Measurements from ENCODE around the gene SEL1L3.

Gene SEL1L3

DNA sequence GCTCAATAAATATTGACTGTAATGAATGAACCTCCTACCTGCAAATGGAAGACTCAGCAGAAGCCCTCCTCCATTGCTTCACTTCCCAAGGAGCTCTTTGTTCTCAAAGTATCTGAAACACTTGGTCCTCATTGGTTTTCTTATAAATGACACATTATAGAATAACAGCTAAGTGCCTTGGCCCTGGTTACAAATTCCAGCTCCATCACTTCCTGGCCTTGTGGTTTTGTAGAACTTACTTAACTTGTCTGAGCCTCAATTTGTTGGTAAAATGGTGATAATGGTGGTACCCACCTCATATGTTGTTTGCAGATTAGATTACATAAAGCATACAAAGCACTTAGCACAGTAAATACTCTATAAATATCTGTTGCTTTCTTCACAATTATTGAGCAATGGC, 26.0 kb upstream of the SEL1L3 start:
- Mint-ChIP-seq H3K36me3 (no peaks in the 10 kb centered on the region), H3K4me1 (ENCODE audit: low read depth) (no peaks in the 10 kb centered on the region), H3K4me3 (no peak overlapping the region), H3K27ac (no peak overlapping the region), H3K27me3 (no peaks in the 10 kb centered on the region), H3K9me3 (ENCODE audit: low read depth) (no peaks in the 10 kb centered on the region)

GRCh38 chr4:25884031-25884782, 21.4 kb upstream of the SEL1L3 start:
- no peaks in the 10 kb centered on the region for H3K4me1 Mint-ChIP-seq (ENCODE audit: low read depth)
- no peaks in the 10 kb centered on the region for H3K9me3 Mint-ChIP-seq (ENCODE audit: low read depth)
- no peak overlapping the region for H3K4me3 Mint-ChIP-seq
- H3K27ac Mint-ChIP-seq: peak overlapping the region; percentile 7
- H3K27me3 Mint-ChIP-seq: peaks cover 9% of the 10 kb centered on the region
- peaks cover 4% of the 10 kb centered on the region for H3K36me3 Mint-ChIP-seq

GRCh38 chr4:25883565-25883964, 20.8 kb upstream of the SEL1L3 start:
- no peaks in the 10 kb centered on the region for H3K9me3 Mint-ChIP-seq (ENCODE audit: low read depth)
- no peak overlapping the region for H3K27ac Mint-ChIP-seq
- H3K36me3 Mint-ChIP-seq: peaks cover 4% of the 10 kb centered on the region
- peaks cover 9% of the 10 kb centered on the region for H3K27me3 Mint-ChIP-seq
- H3K4me3 Mint-ChIP-seq: no peak overlapping the region
- no peaks in the 10 kb centered on the region for H3K4me1 Mint-ChIP-seq (ENCODE audit: low read depth)

- no peaks in the 10 kb centered on the region for H3K9me3 Mint-ChIP-seq (ENCODE audit: low read depth)
- H3K4me1 Mint-ChIP-seq (ENCODE audit: low read depth): no peaks in the 10 kb centered on the region
- H3K27ac Mint-ChIP-seq: no peak overlapping the region
- H3K36me3 Mint-ChIP-seq: peaks cover 4% of the 10 kb centered on the region
- no peak overlapping the region for H3K4me3 Mint-ChIP-seq
- H3K27me3 Mint-ChIP-seq: peaks cover 9% of the 10 kb centered on the region
Observed at GRCh38 chr4:25882226-25882625, 19.4 kb upstream of the SEL1L3 start.

DNA sequence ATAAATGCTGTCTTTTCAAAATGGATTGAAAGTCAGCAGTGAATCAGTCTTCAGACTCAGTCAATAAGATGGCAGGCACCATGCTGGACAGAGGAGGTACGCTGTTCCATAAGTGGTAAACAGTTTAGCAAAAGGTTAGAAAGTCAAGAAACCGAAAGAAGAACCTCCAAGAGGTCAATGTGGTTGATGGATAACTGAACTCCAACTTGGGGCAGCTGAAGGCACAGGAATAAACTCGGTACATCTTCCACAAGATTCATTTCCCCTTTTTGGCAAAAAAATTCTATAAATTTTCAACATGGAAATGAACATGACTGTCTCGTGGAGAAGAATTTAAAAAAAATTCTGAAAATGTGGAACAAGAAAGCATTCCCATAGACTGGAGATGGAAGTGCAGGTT, 18.4 kb upstream of the SEL1L3 start:
- Mint-ChIP-seq H3K27ac (no peak overlapping the region), H3K27me3 (peaks cover 9% of the 10 kb centered on the region), H3K36me3 (peaks cover 4% of the 10 kb centered on the region), H3K9me3 (ENCODE audit: low read depth) (no peaks in the 10 kb centered on the region), H3K4me3 (no peak overlapping the region), H3K4me1 (ENCODE audit: low read depth) (no peaks in the 10 kb centered on the region)

DNA sequence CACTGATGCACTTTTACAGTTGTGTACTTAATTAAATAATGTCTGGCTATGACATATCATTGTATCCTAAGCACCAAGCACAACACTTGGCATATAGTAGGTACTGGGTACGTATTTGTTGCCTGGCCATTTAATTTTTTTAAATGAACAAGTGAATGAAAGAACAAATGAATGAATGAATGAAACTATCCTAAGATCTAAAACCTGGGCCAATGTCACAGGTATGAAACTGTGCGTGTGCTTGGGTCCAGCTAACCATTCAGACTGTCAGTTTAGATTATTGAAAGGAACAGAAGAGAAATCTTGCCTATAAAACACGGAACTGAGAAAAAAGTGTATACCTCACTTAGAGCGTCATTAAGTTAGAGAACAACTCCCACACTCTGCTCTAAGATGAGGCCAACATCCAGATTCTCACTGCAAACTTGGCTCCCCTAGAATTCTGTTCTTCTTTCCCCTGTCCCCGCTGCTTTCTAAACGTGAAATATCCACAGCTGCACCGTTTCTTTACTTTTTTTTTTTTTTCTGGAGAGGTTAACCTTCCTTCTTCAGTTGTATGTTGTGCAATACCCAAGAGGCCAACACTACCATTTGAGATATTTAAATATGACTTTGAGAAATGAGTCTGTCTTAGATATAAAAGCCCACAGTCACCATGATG, 17.3 kb upstream of the SEL1L3 start:
- H3K9me3 Mint-ChIP-seq (ENCODE audit: low read depth): no peaks in the 10 kb centered on the region
- H3K4me3 Mint-ChIP-seq: no peak overlapping the region
- peaks cover 4% of the 10 kb centered on the region for H3K36me3 Mint-ChIP-seq
- H3K27me3 Mint-ChIP-seq: peaks cover 9% of the 10 kb centered on the region
- no peaks in the 10 kb centered on the region for H3K4me1 Mint-ChIP-seq (ENCODE audit: low read depth)
- H3K27ac Mint-ChIP-seq: no peak overlapping the region

- H3K4me1 Mint-ChIP-seq (ENCODE audit: low read depth): no peaks in the 10 kb centered on the region
- H3K27ac Mint-ChIP-seq: no peak overlapping the region
- no peaks in the 10 kb centered on the region for H3K9me3 Mint-ChIP-seq (ENCODE audit: low read depth)
- peaks cover 9% of the 10 kb centered on the region for H3K27me3 Mint-ChIP-seq
- peaks cover 4% of the 10 kb centered on the region for H3K36me3 Mint-ChIP-seq
- H3K4me3 Mint-ChIP-seq: no peak overlapping the region
Observed at GRCh38 chr4:25879587-25879986, 16.8 kb upstream of the SEL1L3 start.

DNA sequence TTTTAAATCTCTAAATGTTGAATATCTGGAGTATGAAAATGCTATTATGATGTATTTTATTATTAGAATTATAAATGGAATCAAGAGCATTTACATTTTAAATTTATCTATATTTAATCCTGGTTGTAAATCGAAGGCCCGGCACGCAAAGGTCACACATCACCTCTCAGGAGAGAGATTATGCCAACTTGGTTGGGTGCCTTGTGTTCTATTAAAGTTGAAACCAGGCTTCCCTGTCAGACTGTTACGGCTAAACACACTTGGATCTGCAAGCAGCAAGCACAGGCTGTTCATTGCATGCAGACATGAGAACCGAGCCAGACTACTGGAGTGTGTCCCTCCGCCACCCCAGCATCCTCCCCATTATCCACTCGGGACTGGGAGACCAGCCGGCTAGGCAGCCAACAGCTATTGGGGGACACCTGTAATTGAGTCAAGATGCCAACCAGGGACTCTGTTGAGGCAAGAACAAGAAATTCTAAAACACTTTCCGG, 16.4 kb upstream of the SEL1L3 start:
- Mint-ChIP-seq H3K4me1 (ENCODE audit: low read depth) (no peaks in the 10 kb centered on the region), H3K27ac (no peak overlapping the region)

DNA sequence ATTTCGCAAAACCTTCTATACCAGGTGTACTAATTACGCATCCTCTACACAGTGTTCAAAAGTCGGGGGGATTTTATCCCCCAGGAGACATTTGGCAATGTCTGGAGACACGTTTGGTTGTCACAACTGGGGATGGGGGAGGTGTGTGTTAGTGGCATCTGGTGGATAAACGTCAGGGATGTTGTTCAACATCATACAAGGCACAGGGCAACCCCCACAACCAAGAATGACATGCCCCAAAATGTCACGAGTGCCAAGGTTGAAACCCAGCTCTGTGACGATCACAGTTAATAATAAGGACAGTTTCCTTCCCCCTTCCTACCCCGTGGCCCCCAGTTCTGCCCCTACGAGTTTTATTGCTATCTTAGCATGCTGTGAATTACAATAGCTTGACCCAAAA, 15.9 kb upstream of the SEL1L3 start:
- Mint-ChIP-seq H3K4me1 (ENCODE audit: low read depth) (no peaks in the 10 kb centered on the region), H3K27me3 (peaks cover 9% of the 10 kb centered on the region), H3K36me3 (peaks cover 4% of the 10 kb centered on the region), H3K4me3 (no peak overlapping the region), H3K9me3 (ENCODE audit: low read depth) (no peaks in the 10 kb centered on the region), H3K27ac (no peak overlapping the region)

More for the DNA sequence above, 16.4 kb upstream of the SEL1L3 start:
- H3K4me3 Mint-ChIP-seq: no peak overlapping the region
- peaks cover 4% of the 10 kb centered on the region for H3K36me3 Mint-ChIP-seq
- no peaks in the 10 kb centered on the region for H3K9me3 Mint-ChIP-seq (ENCODE audit: low read depth)
- peaks cover 9% of the 10 kb centered on the region for H3K27me3 Mint-ChIP-seq

- Mint-ChIP-seq H3K4me1 (ENCODE audit: low read depth) (no peaks in the 10 kb centered on the region), H3K27ac (no peak overlapping the region), H3K4me3 (no peak overlapping the region), H3K36me3 (peaks cover 4% of the 10 kb centered on the region), H3K9me3 (ENCODE audit: low read depth) (no peaks in the 10 kb centered on the region), H3K27me3 (peaks cover 4% of the 10 kb centered on the region)
Observed at GRCh38 chr4:25875281-25875745, 12.5 kb upstream of the SEL1L3 start.

DNA sequence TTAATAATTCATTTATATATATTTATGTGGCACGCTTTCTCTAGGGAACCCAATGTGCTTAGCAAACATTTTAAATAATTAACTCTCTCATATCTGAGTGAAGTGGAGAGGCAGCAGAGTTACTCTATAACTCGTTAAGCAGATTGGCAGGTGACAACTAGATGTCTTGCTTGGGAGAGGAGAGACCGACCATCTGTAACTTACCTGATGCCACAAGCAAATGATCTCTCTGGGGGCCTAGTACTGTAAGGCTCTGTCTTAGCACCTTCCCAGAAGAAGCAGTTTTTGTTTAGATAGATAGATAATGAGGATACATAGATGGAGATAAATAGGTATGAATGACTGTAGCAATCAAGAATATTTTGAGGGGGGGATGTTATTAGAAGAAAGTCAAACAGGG, 11.9 kb upstream of the SEL1L3 start:
- Mint-ChIP-seq H3K27me3 (peaks cover 2% of the 10 kb centered on the region), H3K27ac (no peak overlapping the region), H3K9me3 (ENCODE audit: low read depth) (no peaks in the 10 kb centered on the region), H3K4me1 (ENCODE audit: low read depth) (no peaks in the 10 kb centered on the region), H3K4me3 (no peak overlapping the region), H3K36me3 (peaks cover 2% of the 10 kb centered on the region)

- Mint-ChIP-seq H3K27ac (no peak overlapping the region), H3K4me3 (no peak overlapping the region), H3K36me3 (no peaks in the 10 kb centered on the region), H3K4me1 (ENCODE audit: low read depth) (no peaks in the 10 kb centered on the region), H3K27me3 (no peaks in the 10 kb centered on the region), H3K9me3 (ENCODE audit: low read depth) (no peaks in the 10 kb centered on the region)
Observed at GRCh38 chr4:25873632-25874129, 10.9 kb upstream of the SEL1L3 start.

- H3K4me3 Mint-ChIP-seq: no peak overlapping the region
Observed at GRCh38 chr4:25872851-25873631, 10.3 kb upstream of the SEL1L3 start.

DNA sequence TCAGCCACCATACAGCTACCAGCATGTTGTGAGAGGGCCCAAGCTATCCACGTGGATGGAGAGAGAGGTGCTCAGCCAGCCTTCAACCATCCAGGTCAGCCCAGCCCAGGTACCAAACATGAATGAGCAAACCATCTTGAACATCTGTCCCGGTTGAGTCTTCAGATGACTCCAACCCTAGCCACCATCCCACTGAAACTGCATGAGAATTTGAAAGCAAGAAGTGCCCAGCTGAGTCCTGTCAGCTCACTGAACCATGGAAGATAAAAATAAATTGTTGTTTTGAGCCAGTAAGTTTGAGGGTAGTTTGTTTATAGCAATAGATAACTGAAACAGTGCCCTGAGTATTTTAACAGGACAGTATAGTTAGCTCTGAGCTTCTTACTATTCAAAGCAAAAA, 7.3 kb upstream of the SEL1L3 start:
- Mint-ChIP-seq H3K27me3 (no peaks in the 10 kb centered on the region), H3K4me1 (ENCODE audit: low read depth) (no peaks in the 10 kb centered on the region), H3K27ac (no peak overlapping the region), H3K4me3 (no peak overlapping the region), H3K36me3 (no peaks in the 10 kb centered on the region), H3K9me3 (ENCODE audit: low read depth) (no peaks in the 10 kb centered on the region)

More at GRCh38 chr4:25872851-25873631, 10.3 kb upstream of the SEL1L3 start:
- H3K27ac Mint-ChIP-seq: no peak overlapping the region
- H3K4me1 Mint-ChIP-seq (ENCODE audit: low read depth): no peaks in the 10 kb centered on the region
- no peaks in the 10 kb centered on the region for H3K27me3 Mint-ChIP-seq
- H3K36me3 Mint-ChIP-seq: no peaks in the 10 kb centered on the region
- H3K9me3 Mint-ChIP-seq (ENCODE audit: low read depth): no peaks in the 10 kb centered on the region

GRCh38 chr4:25867781-25868294, 5.0 kb upstream of the SEL1L3 start:
- Mint-ChIP-seq H3K4me1 (ENCODE audit: low read depth) (peaks cover 2% of the 10 kb centered on the region), H3K4me3 (no peak overlapping the region), H3K27me3 (no peaks in the 10 kb centered on the region), H3K36me3 (no peaks in the 10 kb centered on the region), H3K27ac (no peak overlapping the region), H3K9me3 (ENCODE audit: low read depth) (no peaks in the 10 kb centered on the region)

Measured in activated naive CD8-positive, alpha-beta T cell (primary cell).